ENCODE measurements around the gene PDLIM4. TPM values are rescaled to one million over a fixed set of nuclear protein-coding genes. Genes with fewer than 3 reads are reported as not detected.

Gene PDLIM4
- total RNA-seq, 4 donors from 2014 or later = 32.4 to 90.9 (median 50.8) TPM

- WGBS, 2 donors = 50 to 68% methylated on average over 7 of the region's 7 CpGs
- Histone ChIP-seq H3K27ac (peak overlapping the region in 3 of 4 donors; percentile 57 to 74 (median 66)), H3K9me3 (no peaks in the 10 kb centered on the region), H3K4me1 (peaks cover 0 to 64% (median 32%) of the 10 kb centered on the region in 4 donors), H3K4me3 (no peak overlapping the region), H3K27me3 (no peaks in the 10 kb centered on the region), H3K36me3 (peaks cover 0 to 16% (median 0%) of the 10 kb centered on the region in 3 donors)
- TF ChIP-seq EP300 (IDR thresholded peaks at IDR 0.05) = peak in 1 of 2 donors; percentile 46
- TF ChIP-seq CTCF (IDR thresholded peaks at IDR 0.05) = peak in 2 of 5 experiments; percentile 8 to 18
- no peak for TF ChIP-seq POLR2A (IDR thresholded peaks at IDR 0.05)
- DNase-seq (ENCODE audit: low spot score in 2 of 2) = peak; percentile 45 to 61
Measured at GRCh38 chr5:132221781-132222648, 35.5 kb upstream of the PDLIM4 start.

- Histone ChIP-seq H3K4me3 (no peak overlapping the region), H3K36me3 (peaks cover 0 to 10% (median 0%) of the 10 kb centered on the region in 3 donors), H3K9me3 (no peaks in the 10 kb centered on the region), H3K27ac (peak overlapping the region in 3 of 4 donors; percentile 57 to 74 (median 66)), H3K27me3 (no peaks in the 10 kb centered on the region), H3K4me1 (peaks cover 0 to 67% (median 32%) of the 10 kb centered on the region in 4 donors)
- TF ChIP-seq CTCF (IDR thresholded peaks at IDR 0.05) (no peak), EP300 (IDR thresholded peaks at IDR 0.05) (no peak), POLR2A (IDR thresholded peaks at IDR 0.05) (no peak)
- no peak for DNase-seq (ENCODE audit: low spot score in 2 of 2)
- 92 to 94% methylated on average over 3 of the region's 3 CpGs for WGBS, 2 donors
Measured at GRCh38 chr5:132222649-132223038, 34.9 kb upstream of the PDLIM4 start.

GRCh38 chr5:132223861-132224260, 33.6 kb upstream of the PDLIM4 start:
- no peaks in the 10 kb centered on the region for H3K9me3 ChIP-seq
- WGBS, 2 donors = 100% methylated on average over 1 to 2 of the region's 2 CpGs
- no peak overlapping the region for H3K4me3 ChIP-seq
- H3K36me3 ChIP-seq = peaks cover 0 to 3% (median 0%) of the 10 kb centered on the region in 3 donors
- H3K4me1 ChIP-seq = peaks cover 0 to 76% (median 33%) of the 10 kb centered on the region in 4 donors
- peak in 1 of 2 donors; percentile 4 for DNase-seq (ENCODE audit: low spot score in 2 of 2)
- TF ChIP-seq CTCF (IDR thresholded peaks at IDR 0.05) (no peak), EP300 (IDR thresholded peaks at IDR 0.05) (no peak), POLR2A (IDR thresholded peaks at IDR 0.05) (no peak)
- no peaks in the 10 kb centered on the region for H3K27me3 ChIP-seq
- peak overlapping the region in 2 of 4 donors; percentile 94 to 95 for H3K27ac ChIP-seq

- no peaks in the 10 kb centered on the region for H3K36me3 ChIP-seq
- H3K4me1 ChIP-seq = peaks cover 0 to 76% (median 33%) of the 10 kb centered on the region in 4 donors
- DNase-seq (ENCODE audit: low spot score in 2 of 2) = no peak
- H3K27ac ChIP-seq = peak overlapping the region in 3 of 4 donors; percentile 88 to 95 (median 94)
- no peak for TF ChIP-seq EP300 (IDR thresholded peaks at IDR 0.05)
- TF ChIP-seq CTCF (IDR thresholded peaks at IDR 0.05) = no peak
- no peak for TF ChIP-seq POLR2A (IDR thresholded peaks at IDR 0.05)
- H3K9me3 ChIP-seq = no peaks in the 10 kb centered on the region
- WGBS, 2 donors = 46 to 48% methylated on average over 1 of the region's 1 CpG
- H3K27me3 ChIP-seq = no peaks in the 10 kb centered on the region
- H3K4me3 ChIP-seq = no peak overlapping the region
Measured at GRCh38 chr5:132224716-132225115, 32.8 kb upstream of the PDLIM4 start.
